A673 (cell line): ENCODE data around the gene PTPN1.

ENCODE experiments used
- EZH2 ChIP-seq: fragments of 200-600 bp; sonication (generic); IDR thresholded peaks from 2 replicates; pipeline ENCODE4 v1.6.1; 2017; ENCODE audit warnings: borderline replicate concordance, low read depth, mild to moderate bottlenecking, mixed read lengths, antibody characterized with exemption, low read length; ENCODE audit not compliant: poor library complexity, severe bottlenecking
- TF ChIP-seq, protein P1 (sequence below): fragments of 300-800, 200-600 bp; sonication (generic); conservative IDR thresholded peaks from 2 replicates; pipeline ENCODE4 v1.5.1; 2017; ENCODE audit warnings: low read depth, mild to moderate bottlenecking, antibody characterized with exemption, low read length, moderate library complexity, mixed read lengths

DNA sequence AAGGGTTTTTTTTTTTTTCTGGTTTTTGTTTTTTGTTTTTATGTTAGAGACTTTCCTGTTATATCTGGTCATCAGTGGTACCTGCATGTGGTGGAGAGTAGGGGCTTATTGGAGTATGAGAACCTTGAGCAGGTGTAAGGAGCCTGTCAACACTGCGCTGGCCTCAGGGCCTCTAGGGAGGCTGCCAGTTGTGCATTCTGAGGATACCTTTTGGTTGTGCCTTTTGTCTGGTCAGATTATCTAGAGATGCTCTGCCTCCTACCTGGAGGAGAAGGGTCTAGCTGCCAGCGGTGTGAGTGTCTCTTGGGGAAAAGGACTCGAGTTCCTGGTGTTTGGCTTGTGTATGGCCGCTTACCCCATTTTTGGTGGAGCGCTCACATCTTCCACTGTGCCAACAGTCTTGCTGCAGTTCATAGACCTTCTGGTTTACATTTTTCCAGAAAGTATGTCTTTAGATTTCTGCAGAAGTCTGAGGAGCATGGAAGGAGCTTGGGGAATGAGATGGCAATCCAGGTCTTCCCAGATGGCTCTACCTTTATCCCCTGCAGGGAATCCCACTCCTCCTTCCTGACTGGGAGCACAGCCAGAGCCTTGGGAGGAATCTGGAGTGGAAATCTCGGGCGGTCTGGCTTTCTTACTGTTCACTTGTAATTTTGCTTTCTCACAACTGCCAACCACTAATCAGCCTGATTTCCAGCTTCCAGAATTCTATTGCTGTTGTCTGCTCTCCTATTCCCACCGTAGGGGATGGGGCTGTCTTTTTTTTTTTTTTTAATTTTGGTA is 49.9 kb downstream of the PTPN1 start:
- TF ChIP-seq, protein P1, sequence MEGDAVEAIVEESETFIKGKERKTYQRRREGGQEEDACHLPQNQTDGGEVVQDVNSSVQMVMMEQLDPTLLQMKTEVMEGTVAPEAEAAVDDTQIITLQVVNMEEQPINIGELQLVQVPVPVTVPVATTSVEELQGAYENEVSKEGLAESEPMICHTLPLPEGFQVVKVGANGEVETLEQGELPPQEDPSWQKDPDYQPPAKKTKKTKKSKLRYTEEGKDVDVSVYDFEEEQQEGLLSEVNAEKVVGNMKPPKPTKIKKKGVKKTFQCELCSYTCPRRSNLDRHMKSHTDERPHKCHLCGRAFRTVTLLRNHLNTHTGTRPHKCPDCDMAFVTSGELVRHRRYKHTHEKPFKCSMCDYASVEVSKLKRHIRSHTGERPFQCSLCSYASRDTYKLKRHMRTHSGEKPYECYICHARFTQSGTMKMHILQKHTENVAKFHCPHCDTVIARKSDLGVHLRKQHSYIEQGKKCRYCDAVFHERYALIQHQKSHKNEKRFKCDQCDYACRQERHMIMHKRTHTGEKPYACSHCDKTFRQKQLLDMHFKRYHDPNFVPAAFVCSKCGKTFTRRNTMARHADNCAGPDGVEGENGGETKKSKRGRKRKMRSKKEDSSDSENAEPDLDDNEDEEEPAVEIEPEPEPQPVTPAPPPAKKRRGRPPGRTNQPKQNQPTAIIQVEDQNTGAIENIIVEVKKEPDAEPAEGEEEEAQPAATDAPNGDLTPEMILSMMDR: no peak
- TF ChIP-seq EZH2: no peak
